HG02981 (cell line): ENCODE measurements around the gene PRKD2.
"Not testable (repeated sequence)": the region's sequence is repeated elsewhere in the genome, so short reads cannot be mapped to it uniquely, and the experiment has no call there.

Experiments
- ATAC-seq: cut with Tn5 transposase; IDR thresholded peaks from one replicate; pipeline ENCODE4 v1.9.1; 2021; ENCODE audit warnings: mild to moderate bottlenecking, moderate library complexity; ENCODE audit not compliant: unreplicated experiment

The PRKD2 gene

GRCh38 chr19:46634656-46635218 is 82.2 kb downstream of the PRKD2 start:
- ATAC-seq: no peak

- ATAC-seq: peak; percentile 55
These were observed 82.8 kb downstream of the PRKD2 start for GRCh38 chr19:46634045-46634655.

GRCh38 chr19:46633130-46633529 is 83.8 kb downstream of the PRKD2 start:
- ATAC-seq: no peak

- ATAC-seq: no peak
These were observed 85.4 kb downstream of the PRKD2 start for GRCh38 chr19:46631481-46631880.

- no peak for ATAC-seq
These were observed 86.2 kb downstream of the PRKD2 start for GRCh38 chr19:46630586-46631205.

- ATAC-seq: no peak
These were observed 87.3 kb downstream of the PRKD2 start for GRCh38 chr19:46629546-46630025.

GRCh38 chr19:46628970-46629369 is 87.9 kb downstream of the PRKD2 start:
- ATAC-seq: not testable (repeated sequence)

- ATAC-seq: no peak
These were observed 90.5 kb downstream of the PRKD2 start for GRCh38 chr19:46626446-46626845.

- ATAC-seq: no peak
These were observed 91.2 kb downstream of the PRKD2 start for GRCh38 chr19:46625731-46626130.

- no peak for ATAC-seq
These were observed 91.8 kb downstream of the PRKD2 start, which contains the start of gene PTGIR for GRCh38 chr19:46624958-46625661. TSS of gene PTGIR (minus strand) at chr19:46625089. CDS start at chr19:46624225, 864 bp downstream.
